HepG2 (cell line): Measurements from ENCODE around the gene CAPZA1. TPM values are rescaled to one million over a fixed set of nuclear protein-coding genes. Genes with fewer than 3 reads are reported as not detected.

Source experiments
- ARNT ChIP-seq: fragments of 450-650 bp; IDR thresholded peaks from 2 replicates; pipeline ENCODE4 v1.6.1; 2017
- ARNT2 ChIP-seq: sonication (generic); formaldehyde crosslinking; IDR thresholded peaks from 2 replicates; pipeline ENCODE4 v1.8.0; 2022; ENCODE audit warnings: mild to moderate bottlenecking, low read depth, missing genetic modification reagents, moderate library complexity
- CBX1 ChIP-seq: IDR thresholded peaks from one replicate; pipeline ENCODE4 v1.6.1; 2016; ENCODE audit warnings: antibody characterized with exemption, low read depth
- CCAR2 ChIP-seq: fragments of 200-400 bp; formaldehyde crosslinking; optimal IDR thresholded peaks from 2 replicates; pipeline ENCODE3; 2018; ENCODE audit warnings: low read depth, mild to moderate bottlenecking, low read length, moderate library complexity
- ELF3 ChIP-seq: IDR thresholded peaks from 2 replicates; pipeline ENCODE4 v1.6.1; 2016; ENCODE audit warnings: missing genetic modification reagents, missing compliant biosample characterization
- ESRRA ChIP-seq: sonication (generic); formaldehyde crosslinking; IDR thresholded peaks from 2 replicates; pipeline ENCODE4 v1.5.1; 2020; ENCODE audit warnings: mild to moderate bottlenecking, low read depth, missing genetic modification reagents
- KDM1A ChIP-seq: IDR thresholded peaks from 2 replicates; pipeline ENCODE4 v1.6.1; 2016; ENCODE audit warnings: missing compliant biosample characterization
- SNAI1 ChIP-seq: sonication (generic); formaldehyde crosslinking; IDR thresholded peaks from 2 replicates; pipeline ENCODE4 v1.5.0; 2020; ENCODE audit warnings: mild to moderate bottlenecking, missing genetic modification reagents, borderline replicate concordance
- TFE3 ChIP-seq: IDR thresholded peaks from 2 replicates; pipeline ENCODE4 v1.6.1; 2016
- ZBTB1 ChIP-seq: sonication (generic); formaldehyde crosslinking; IDR thresholded peaks from 2 replicates; pipeline ENCODE4 v1.4.0; 2020; ENCODE audit warnings: missing genetic modification reagents, borderline replicate concordance
- ZNF101 ChIP-seq: sonication (generic); formaldehyde crosslinking; IDR thresholded peaks from 2 replicates; pipeline ENCODE4 v1.4.0; 2020; ENCODE audit warnings: mild to moderate bottlenecking, low read depth, missing genetic modification reagents, borderline replicate concordance
- ZNF12 ChIP-seq: sonication (generic); formaldehyde crosslinking; IDR thresholded peaks from 2 replicates; pipeline ENCODE4 v1.5.0; 2020; ENCODE audit warnings: missing genetic modification reagents
- ZNF180 ChIP-seq: sonication (generic); formaldehyde crosslinking; IDR thresholded peaks from 2 replicates; pipeline ENCODE4 v1.4.0; 2020; ENCODE audit warnings: low read depth, missing genetic modification reagents, borderline replicate concordance
- ZNF430 ChIP-seq: sonication (generic); formaldehyde crosslinking; IDR thresholded peaks from 2 replicates; pipeline ENCODE4 v1.9.0; 2021; ENCODE audit warnings: mild to moderate bottlenecking, missing genetic modification reagents
- ZNF460 ChIP-seq: sonication (generic); formaldehyde crosslinking; IDR thresholded peaks from 2 replicates; pipeline ENCODE4 v1.5.1; 2020; ENCODE audit warnings: missing genetic modification reagents, mild to moderate bottlenecking, borderline replicate concordance
- ZNF597 ChIP-seq: sonication (generic); formaldehyde crosslinking; IDR thresholded peaks from 2 replicates; pipeline ENCODE4 v1.5.0; 2020; ENCODE audit warnings: missing genetic modification reagents
- ZNF607 ChIP-seq: sonication (generic); formaldehyde crosslinking; IDR thresholded peaks from 2 replicates; pipeline ENCODE4 v1.5.1; 2020; ENCODE audit warnings: missing genetic modification reagents, mild to moderate bottlenecking, borderline replicate concordance
- ZNF749 ChIP-seq: sonication (generic); formaldehyde crosslinking; IDR thresholded peaks from 2 replicates; pipeline ENCODE4 v1.8.0; 2022; ENCODE audit warnings: mild to moderate bottlenecking, missing genetic modification reagents, moderate library complexity, borderline replicate concordance
- ZNF841 ChIP-seq: sonication (generic); formaldehyde crosslinking; IDR thresholded peaks from 2 replicates; pipeline ENCODE4 v1.8.1; 2023; ENCODE audit warnings: missing genetic modification reagents, borderline replicate concordance
- ZSCAN22 ChIP-seq: sonication (generic); formaldehyde crosslinking; IDR thresholded peaks from 2 replicates; pipeline ENCODE4 v1.4.0; 2020; ENCODE audit warnings: mild to moderate bottlenecking, missing genetic modification reagents
- polyA plus RNA-seq, 8 experiments: library from polyadenylated mRNA; depleted of rRNA in 3 of 8; stranded (reverse) in 7 of 8; unstranded in 1 of 8; fragments of >200 nt; fragmentation: Illumina TruSeq in 4 of 8; extraction: Trizol in 4 of 8; gene quantifications; 2 replicates each; pipeline versions ENCODE4 v1.2.1 to v1.2.3, GENCODE V29; 2011 to 2016; ENCODE audit warnings: low read depth in 4 of 8, missing spikeins in 1 of 8, mixed read lengths in 1 of 8; ENCODE audit not compliant: insufficient read depth in 1 of 8
- total RNA-seq, 5 experiments: library from RNA; depleted of rRNA; stranded (reverse); fragments of >200 nt; fragmentation: Illumina TruSeq; extraction: Trizol; gene quantifications; 2 replicates each; pipeline ENCODE4 v1.2.3, GENCODE V29; 2016; ENCODE audit warnings: low read depth in 1 of 5
- TF ChIP-seq, protein P1 (sequence below): sonication (generic); formaldehyde crosslinking; IDR thresholded peaks from 2 replicates; pipeline ENCODE4 v1.9.0; 2021; ENCODE audit warnings: missing genetic modification reagents, borderline replicate concordance
- TF ChIP-seq, protein P2 (sequence below): sonication (generic); formaldehyde crosslinking; IDR thresholded peaks from 2 replicates; pipeline ENCODE4 v1.8.1; 2023; ENCODE audit warnings: mild to moderate bottlenecking, missing genetic modification reagents
- TF ChIP-seq, protein P3 (sequence below): IDR thresholded peaks from 2 replicates; pipeline ENCODE4 v1.6.1; 2016; ENCODE audit warnings: missing compliant biosample characterization, missing genetic modification reagents, borderline replicate concordance

The CAPZA1 gene
- total and polyA plus RNA-seq, 2 of the 13 experiments (the other 11 are each of a cell fraction or from before 2014, with no cell fraction given), result 67.0 to 117 TPM

DNA sequence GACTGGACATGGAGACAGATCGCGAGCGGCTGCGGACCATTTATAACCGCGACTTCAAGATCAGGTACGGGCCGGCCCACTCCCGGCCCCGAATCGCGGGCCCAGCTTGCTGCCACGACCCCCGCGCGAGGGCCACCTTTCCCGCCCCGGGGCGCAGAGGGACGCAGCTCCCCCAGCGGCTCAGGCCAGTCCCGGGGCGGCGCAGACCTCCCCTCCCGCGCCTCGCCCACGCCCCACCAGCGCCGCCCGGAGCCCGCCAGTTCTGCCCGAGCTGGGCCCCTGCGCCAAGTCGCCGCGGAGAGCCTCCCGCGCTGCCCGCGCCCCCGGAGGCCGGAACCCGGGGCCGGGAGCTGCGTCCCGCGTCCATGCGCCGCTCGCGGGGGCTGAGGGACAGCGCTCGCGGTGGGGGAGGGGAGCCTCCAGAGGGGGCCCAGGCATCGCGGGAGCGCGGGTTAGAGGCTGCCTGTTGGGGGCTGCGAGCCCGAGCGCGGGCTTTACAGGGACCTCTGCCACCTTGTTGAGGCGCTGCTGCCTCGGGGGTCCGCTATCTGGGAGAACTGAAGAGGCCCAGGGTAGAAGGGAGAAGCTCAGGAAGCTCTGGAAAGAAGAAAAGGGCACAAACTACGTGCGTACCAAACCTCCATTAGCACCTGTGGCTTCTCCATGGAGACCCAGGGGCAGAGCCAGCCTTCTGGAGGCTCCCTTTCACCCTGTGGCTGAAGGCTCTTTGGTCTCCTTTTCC lies 55.5 kb downstream of the CAPZA1 start (continued):
- no peak for TF ChIP-seq CCAR2
- TF ChIP-seq ZBTB1 (CRISPR knock-in tag), result no peak
- TF ChIP-seq, protein P1, sequence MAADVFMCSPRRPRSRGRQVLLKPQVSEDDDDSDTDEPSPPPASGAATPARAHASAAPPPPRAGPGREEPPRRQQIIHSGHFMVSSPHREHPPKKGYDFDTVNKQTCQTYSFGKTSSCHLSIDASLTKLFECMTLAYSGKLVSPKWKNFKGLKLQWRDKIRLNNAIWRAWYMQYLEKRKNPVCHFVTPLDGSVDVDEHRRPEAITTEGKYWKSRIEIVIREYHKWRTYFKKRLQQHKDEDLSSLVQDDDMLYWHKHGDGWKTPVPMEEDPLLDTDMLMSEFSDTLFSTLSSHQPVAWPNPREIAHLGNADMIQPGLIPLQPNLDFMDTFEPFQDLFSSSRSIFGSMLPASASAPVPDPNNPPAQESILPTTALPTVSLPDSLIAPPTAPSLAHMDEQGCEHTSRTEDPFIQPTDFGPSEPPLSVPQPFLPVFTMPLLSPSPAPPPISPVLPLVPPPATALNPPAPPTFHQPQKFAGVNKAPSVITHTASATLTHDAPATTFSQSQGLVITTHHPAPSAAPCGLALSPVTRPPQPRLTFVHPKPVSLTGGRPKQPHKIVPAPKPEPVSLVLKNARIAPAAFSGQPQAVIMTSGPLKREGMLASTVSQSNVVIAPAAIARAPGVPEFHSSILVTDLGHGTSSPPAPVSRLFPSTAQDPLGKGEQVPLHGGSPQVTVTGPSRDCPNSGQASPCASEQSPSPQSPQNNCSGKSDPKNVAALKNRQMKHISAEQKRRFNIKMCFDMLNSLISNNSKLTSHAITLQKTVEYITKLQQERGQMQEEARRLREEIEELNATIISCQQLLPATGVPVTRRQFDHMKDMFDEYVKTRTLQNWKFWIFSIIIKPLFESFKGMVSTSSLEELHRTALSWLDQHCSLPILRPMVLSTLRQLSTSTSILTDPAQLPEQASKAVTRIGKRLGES (CRISPR knock-in tag), result no peak
- TF ChIP-seq ZNF597 (CRISPR knock-in tag), result no peak
- no peak for TF ChIP-seq KDM1A (CRISPR knock-in tag)
- no peak for TF ChIP-seq ARNT
- no peak for TF ChIP-seq ESRRA (CRISPR knock-in tag)
- no peak for TF ChIP-seq ZNF101 (CRISPR knock-in tag)
- TF ChIP-seq CBX1, result no peak
- no peak for TF ChIP-seq ZNF841
- no peak; the same call in 1 of the 2 replicates for TF ChIP-seq ZNF749 (CRISPR knock-in tag)
- TF ChIP-seq, protein P2, sequence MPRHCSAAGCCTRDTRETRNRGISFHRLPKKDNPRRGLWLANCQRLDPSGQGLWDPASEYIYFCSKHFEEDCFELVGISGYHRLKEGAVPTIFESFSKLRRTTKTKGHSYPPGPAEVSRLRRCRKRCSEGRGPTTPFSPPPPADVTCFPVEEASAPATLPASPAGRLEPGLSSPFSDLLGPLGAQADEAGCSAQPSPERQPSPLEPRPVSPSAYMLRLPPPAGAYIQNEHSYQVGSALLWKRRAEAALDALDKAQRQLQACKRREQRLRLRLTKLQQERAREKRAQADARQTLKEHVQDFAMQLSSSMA (CRISPR knock-in tag), result no peak
- no peak for TF ChIP-seq SNAI1 (CRISPR knock-in tag)
- peak; percentile 64; the same call in 1 of the 2 replicates for TF ChIP-seq ARNT2 (CRISPR knock-in tag)
- TF ChIP-seq ZSCAN22 (CRISPR knock-in tag), result no peak
- TF ChIP-seq ZNF607 (CRISPR knock-in tag), result no peak
- no peak for TF ChIP-seq TFE3 (CRISPR knock-in tag)
- TF ChIP-seq ZNF12 (CRISPR knock-in tag), result no peak
- no peak for TF ChIP-seq ZNF460 (CRISPR knock-in tag)
- peak; percentile 64; the same call in 1 of the 2 replicates for TF ChIP-seq ZNF430 (CRISPR knock-in tag)
- TF ChIP-seq, protein P3, sequence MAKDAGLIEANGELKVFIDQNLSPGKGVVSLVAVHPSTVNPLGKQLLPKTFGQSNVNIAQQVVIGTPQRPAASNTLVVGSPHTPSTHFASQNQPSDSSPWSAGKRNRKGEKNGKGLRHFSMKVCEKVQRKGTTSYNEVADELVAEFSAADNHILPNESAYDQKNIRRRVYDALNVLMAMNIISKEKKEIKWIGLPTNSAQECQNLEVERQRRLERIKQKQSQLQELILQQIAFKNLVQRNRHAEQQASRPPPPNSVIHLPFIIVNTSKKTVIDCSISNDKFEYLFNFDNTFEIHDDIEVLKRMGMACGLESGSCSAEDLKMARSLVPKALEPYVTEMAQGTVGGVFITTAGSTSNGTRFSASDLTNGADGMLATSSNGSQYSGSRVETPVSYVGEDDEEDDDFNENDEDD, result peak; percentile 41; the same call in 1 of the 2 replicates
- TF ChIP-seq ELF3 (CRISPR knock-in tag), result no peak
- no peak for TF ChIP-seq ZNF180
